Ecto neural progenitor cell (in vitro differentiated cells): ENCODE data around the gene GBP5.
"Not testable (repeated sequence)": the region's sequence is repeated elsewhere in the genome, so short reads cannot be mapped to it uniquely, and the experiment has no call there.

Source experiments
- DNase-seq: peaks from one replicate; pipeline ENCODE4 v3.0.0-alpha.2; 2018; ENCODE audit warnings: low spot score

Gene GBP5

DNA sequence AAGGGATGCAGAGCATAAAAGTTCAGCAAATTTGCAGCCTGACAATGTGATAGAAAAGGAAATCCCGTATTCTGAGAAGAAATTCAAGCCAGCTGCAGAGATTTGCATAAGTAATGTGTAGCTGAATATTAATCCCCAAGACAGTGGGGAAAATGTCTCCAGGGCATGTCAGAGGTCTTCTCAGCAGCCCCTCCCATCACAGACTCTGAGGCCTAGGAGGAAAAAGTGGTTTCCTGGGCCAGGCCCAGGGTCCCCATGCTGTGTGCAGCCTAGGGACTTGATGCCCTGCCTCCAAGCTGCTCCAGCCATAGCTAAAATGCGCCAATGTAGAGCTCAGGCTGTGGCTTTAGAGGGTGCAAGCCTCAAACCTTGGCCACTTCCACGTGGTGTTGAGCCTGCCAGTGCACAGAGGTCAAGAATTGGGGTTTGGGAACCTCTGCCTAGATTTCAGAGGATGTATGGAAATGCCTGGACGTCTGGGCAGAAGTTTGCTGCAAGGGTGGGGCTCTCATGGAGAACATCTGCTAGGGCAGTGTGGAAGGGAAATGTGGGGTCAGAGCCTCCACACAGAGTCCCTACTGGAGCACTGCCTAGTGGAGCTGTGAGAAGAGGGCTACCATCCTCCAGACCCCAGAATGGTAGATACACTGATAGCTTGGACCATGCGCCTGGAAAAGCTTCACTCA is 11.6 kb upstream of the GBP5 start:
- not testable (repeated sequence) for DNase-seq

- DNase-seq, result no peak
Observed at GRCh38 chr1:89280766-89281165, 8.1 kb upstream of the GBP5 start.

GRCh38 chr1:89279011-89279466 is 6.4 kb upstream of the GBP5 start:
- no peak for DNase-seq

DNA sequence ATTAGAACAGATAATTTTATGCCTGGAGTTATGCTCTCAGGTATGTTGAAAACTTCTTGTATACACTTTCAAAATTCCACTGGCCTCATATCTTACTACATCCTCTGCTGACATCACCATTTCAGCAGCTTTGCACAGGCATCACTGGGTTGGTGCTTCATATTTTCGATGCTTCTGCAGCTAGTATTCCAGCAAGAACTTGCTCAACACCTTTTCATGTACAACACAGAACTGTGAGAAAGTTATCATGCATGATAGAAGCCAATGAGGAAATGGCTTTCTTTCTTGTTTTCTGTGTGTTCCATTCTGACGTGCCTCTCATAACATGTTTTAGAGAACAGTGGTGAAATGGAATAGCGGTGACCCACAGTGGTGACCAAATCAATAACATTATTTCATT is 5.1 kb upstream of the GBP5 start:
- no peak for DNase-seq

GRCh38 chr1:89276690-89277089 is 4.0 kb upstream of the GBP5 start:
- no peak for DNase-seq

GRCh38 chr1:89274411-89274857 is 1.8 kb upstream of the GBP5 start:
- no peak for DNase-seq

DNA sequence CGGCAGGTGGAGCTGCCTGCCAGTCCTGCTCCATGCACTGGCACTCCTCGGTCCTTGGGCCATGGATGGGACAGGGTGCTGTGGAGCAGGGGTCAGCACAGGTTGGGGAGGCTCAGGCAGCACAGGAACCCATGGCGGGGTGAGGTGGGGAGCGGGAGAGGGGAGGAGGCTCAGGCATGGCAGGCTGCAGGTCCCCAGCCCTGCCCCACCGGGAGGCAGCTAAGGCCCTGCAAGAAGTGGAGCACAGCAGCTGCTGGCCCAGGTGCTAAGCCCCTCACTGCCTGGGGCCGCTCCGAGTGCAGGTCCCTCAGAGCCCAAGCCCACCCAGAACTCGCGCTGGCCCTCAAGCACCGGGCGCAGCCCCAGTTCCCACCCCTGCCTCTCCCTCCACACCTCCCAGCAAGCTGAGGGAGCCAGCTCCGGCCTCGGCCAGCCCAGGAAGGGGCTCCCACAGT is 691 bp upstream of the GBP5 start:
- no peak for DNase-seq

GRCh38 chr1:89271341-89272015 is 1.2 kb downstream of the GBP5 start:
- no peak for DNase-seq

GRCh38 chr1:89270423-89270822 is 2.2 kb downstream of the GBP5 start:
- DNase-seq, result no peak

- DNase-seq, result no peak
Observed at GRCh38 chr1:89269277-89269676, 3.4 kb downstream of the GBP5 start.

GRCh38 chr1:89262643-89263042 is 10.0 kb downstream of the GBP5 start:
- DNase-seq, result no peak

DNA sequence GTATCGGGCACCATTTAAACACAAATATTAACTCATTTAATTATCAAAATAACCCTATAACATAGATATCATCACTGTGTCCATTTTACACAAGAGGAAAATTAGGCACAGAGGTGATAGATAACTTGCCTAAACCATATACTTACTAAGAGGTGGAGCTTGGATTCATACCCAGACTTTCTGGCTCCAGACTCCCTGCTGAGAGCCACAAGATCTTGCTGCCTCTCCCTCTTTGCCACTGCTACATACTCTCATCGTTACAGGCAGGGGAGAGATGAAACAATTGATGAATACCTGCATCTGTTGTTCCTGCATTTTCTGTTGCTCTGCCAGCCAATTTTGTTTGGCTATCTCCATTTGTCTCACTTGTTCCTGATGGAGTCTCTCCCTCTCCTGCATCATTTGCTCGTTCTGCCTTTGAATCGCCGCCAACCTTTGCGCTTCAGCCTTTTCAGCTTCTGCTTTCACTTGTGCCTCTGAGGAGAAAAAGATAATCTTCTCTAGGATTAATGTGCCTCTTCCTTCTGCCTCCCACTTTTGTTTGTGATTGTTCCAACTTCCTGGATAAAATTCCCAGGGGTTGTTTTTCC is 10.6 kb downstream of the GBP5 start:
- DNase-seq, result no peak

DNA sequence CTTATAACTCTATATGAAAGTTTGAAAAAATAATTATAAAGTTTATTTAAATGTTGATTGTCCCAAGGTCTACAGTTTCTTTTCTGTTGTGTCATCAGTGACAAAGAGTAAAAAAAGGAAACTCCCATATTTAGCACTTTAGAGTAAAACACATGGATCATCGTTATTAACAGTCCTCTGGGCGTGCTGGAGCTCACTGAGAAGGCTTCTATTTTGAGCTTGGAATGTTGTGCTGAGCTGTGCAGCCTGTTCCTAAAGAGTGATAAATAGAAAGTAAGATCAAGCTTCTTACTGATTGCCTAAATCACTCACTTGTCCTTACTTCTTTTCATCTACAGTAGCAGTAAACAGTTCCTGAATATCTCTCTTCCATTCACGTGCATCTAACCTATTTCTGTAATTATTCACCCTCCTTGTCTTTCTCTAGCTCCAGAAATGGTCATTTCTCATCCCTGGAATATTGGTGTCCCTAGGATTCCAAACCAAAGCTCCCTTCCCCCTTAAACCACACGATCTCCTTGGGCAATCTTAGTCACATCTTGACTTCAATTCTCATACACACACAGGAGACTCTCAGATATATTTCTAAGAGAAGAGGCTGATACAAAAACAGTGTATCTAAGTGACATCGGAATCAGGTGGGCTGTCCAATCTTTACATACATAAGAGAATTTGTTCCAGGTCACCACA is 11.9 kb downstream of the GBP5 start:
- no peak for DNase-seq

GRCh38 chr1:89260042-89260441 is 12.6 kb downstream of the GBP5 start:
- no peak for DNase-seq

- DNase-seq, result no peak
Observed at GRCh38 chr1:89259283-89259971, 13.2 kb downstream of the GBP5 start.

DNA sequence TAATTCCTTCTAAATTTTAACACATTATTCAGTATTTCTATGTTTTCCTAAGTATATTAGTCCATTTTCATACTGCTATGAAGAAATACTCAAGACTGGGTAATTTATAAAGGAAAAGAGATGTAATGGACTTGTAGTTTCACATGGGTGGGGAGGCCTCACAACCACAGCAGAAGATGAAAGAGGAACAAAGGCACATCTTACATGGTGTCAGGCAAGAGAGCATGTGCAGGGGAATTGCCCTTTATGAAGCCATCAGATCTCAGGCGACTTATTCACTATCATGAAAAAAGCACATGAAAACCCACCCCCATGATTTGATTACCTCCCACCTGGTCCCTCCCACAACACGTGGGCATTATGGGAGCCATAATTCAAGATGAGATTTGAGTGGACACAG is 15.6 kb downstream of the GBP5 start:
- DNase-seq, result no peak

DNA sequence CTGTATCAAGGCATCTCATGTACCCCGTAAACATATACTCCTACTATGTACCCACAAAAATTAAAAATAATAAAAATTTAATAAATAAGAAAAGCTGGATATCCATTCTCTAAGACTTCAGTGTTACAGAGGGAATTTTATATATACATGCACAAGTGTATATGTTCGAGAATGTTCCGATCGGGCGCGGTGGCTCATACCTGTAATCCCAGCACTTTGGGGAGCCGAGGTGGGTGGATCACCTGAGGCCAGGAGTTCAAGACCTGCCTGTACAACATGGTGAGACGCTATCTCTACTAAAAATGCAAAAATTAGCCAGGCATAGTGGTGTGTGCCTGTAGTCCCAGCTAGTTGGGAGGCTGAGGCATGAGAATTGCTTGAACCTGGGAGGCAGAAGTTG is 17.1 kb downstream of the GBP5 start:
- not testable (repeated sequence) for DNase-seq

GRCh38 chr1:89254658-89255287 is 17.9 kb downstream of the GBP5 start:
- no peak for DNase-seq

- no peak for DNase-seq
Observed at GRCh38 chr1:89243046-89243445, 29.6 kb downstream of the GBP5 start.
